ENCODE data around the gene CFAP46.
"Not testable (repeated sequence)": the region's sequence is repeated elsewhere in the genome, so short reads cannot be mapped to it uniquely, and the experiment has no call there.

The CFAP46 gene

DNA sequence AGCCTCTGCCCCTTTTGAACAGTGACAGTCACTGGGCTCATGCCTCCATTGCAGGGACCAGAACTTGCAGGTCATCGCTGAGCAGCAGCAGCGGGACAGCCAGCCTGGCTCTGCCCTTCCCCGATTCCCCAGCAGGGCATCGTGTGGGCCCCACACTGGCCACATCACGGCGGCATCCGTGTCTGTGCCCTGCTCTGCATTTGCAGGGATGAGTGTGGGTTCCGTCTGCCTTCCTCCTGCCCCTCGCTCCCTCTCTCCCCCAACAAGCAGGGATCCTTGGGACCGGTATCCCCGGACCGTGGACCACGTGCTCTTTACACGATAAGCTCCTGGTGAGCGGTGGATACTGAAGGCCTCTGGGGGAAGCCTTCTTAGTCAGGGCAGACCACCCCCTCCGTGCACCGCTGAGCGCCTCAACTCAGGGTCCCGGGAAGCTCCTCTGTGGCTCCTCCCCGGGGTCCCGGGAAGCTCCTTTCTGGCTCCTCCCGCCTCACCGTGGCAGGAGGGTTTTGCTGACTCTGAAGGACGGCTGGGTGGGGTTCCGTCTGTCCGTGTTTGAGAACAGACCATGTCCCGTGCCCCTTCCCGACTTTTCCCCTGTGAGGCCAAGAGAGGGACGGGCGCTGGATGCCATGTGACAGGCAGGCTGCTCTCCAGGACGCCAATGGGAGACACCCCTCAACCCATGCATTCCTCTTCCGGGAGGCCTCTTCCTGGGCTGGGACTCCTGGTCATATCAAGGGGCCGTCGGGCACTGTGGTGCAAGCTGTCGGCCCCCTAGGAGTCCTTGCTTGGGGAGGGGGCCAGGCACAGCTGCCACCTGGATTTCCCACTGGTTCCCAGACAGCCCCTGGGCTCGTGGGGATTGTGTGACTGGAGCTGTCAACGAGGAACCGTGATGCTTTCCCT lies 132.9 kb downstream of the CFAP46 start:
- DNase-seq = no peak

DNA sequence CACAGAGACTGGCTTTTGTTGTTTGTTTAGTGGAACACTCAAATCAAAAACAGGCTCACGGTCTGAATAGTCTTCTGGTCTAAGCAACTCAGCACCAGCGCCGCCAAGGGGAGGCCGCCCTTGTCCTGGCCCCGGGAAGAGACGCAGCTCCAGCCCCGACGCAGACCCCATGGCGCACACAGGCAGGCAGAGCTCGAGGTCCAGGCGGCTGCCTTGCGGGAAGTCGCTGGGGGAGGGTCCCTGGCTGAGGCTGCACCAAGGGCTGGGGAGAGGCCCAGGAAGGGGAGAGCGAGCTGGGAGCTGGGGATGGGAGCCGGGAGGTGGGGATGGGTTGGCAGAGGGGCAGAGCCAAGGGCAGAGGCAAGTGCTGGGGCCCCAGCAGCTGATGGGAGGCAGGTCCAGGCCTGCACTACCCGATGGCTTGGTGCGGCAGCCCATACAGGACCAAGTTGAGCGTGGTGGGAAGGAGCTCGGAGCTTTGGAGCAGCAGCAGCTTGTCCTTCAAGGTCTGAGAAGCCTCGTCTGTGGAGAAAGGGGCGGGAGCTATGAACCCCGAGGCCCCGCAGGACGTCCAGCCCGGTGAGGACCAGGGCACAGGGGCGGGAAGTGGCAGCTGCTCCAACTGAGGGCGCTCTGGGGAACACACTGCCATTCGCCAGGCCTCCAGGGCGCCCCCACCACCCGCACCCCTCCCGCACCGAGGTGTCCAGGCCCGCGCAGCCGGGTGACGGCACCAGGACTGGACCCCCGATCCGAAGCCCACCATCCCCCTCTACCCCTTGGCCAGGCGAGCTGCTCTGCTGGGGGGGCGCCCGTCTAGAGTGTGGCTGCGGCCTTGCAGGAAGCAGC lies 133.8 kb downstream of the CFAP46 start:
- DNase-seq = no peak

DNA sequence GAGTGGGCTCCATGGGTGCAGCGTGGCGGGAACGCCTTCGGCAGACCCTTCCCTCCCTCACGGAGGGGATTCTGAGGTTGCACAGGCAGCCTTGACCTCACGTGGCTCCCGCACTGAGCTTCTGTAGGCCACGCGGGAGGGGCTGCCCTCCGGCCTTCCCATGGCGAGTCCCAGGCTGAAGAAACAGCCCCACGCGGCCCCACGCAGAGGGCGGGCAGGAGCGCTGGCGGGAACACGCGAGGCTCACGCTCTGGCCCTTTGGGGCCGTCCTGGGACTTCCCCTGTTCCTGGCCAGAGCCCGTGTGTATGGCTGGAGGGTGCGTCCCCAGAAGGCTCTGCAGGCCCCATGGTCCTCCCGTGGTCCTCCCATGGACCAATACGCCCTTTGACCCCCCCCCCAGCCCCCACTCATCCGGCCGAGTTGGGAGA lies 134.7 kb downstream of the CFAP46 start:
- no peak for DNase-seq

DNA sequence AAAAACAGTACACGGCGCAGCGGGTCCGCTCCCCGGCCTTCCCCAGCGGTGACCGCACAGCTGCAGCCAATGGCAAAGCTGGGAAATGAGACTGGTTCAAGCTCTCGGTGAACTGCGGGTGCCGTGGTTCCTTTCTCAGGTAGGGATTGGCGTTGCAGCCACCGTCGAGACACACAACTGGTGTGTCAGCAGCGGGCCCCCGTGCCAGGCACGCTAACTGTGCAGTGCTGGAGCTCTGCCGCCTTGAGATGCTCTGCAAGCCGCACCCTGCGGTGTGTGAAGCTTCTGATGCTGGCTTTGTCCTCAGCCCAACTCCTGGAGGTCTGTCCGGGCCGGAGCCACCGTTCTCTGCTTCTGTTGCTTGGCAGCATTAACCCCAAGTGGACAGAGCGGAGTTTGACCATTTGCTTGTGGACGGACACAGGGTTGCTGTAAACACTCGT lies 135.8 kb downstream of the CFAP46 start:
- DNase-seq = no peak

DNA sequence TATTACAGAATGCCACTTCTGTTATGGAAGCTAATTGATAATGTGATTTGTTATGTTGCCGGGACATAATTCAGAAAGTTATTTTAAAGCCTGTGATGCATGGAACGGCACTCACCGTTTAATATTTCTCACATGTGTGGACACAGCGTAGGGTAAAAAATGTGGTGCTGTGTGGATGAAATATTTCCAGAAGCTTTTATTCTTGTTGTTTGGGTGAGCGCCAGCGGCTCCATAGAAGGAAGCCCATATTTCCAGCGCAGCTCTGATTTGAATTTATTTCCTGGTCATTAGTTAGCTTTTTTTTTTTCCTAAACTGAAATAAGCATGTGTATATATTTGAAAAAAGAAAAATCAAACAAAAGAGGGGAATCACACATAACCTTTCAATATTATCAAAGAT lies 136.3 kb downstream of the CFAP46 start:
- no peak for DNase-seq

DNA sequence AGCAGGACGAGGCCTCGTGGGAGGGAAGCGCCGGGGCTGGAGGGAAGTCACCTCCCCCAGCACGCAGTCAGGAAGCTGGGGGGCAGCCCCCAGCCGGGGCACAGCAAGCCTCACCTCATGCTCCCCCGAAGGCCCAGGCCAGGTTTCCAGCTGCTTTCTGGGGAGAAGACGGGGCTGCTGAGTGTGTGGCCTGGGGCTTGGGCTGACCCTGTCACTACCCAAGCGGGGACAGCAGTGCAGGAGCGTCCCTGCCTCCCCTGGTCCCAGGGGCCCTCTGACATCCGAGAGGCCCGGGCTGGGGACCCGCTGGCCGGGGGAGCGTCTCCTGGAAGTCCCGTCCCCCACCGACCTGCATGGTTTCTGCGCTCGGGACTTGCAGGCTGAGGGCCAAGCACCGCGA lies 136.8 kb downstream of the CFAP46 start:
- no peak for DNase-seq

DNA sequence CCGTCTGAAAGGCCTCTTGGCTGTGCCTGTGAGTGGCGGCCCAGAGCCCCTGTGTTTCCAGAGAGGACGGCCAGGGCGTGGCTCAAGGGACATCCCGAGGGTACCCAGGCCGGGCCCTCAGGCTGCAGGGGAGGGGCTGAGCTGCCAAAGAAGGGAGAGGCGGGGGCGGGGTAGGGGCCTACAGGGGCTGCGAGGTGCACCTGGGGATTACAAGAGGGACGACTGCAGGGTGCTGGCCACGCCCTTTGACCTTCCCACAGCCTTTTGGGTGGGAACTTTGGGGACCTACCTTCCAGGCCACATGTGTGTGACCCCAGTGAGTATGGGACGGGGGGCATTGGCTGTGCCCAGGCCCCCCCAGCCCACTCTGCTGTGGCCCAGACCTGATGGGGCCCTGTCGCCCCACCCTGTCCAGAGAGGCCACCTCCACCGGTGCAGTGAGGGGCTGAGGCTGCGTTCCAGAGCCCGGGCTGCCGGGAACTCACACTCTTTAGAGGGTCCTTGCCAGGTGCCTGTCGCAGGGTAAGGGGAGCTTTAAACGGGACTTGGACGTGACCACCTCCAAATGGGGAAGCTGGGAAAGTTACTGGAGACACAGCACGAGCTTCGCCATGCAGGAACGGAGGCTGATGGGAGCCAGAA lies 137.5 kb downstream of the CFAP46 start:
- no peak for DNase-seq

DNA sequence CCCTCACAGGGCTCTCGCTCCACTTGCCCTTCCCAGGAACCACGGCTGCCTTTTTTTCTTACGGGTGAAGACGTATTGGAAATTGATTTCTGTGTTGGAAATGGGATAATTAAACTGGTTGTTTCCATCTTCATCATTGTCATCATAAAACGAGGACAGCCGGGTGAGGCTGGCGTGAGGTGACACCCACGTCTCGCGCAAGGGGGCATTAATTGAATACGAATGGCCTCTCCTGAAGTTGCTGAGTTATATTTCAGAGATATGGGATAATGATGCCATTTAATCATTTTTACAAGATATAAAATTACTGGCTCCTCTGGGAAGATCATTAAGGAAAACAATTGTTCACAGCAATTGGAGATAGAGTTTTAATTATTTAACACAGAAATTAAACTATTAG lies 138.1 kb downstream of the CFAP46 start:
- DNase-seq = no peak

DNA sequence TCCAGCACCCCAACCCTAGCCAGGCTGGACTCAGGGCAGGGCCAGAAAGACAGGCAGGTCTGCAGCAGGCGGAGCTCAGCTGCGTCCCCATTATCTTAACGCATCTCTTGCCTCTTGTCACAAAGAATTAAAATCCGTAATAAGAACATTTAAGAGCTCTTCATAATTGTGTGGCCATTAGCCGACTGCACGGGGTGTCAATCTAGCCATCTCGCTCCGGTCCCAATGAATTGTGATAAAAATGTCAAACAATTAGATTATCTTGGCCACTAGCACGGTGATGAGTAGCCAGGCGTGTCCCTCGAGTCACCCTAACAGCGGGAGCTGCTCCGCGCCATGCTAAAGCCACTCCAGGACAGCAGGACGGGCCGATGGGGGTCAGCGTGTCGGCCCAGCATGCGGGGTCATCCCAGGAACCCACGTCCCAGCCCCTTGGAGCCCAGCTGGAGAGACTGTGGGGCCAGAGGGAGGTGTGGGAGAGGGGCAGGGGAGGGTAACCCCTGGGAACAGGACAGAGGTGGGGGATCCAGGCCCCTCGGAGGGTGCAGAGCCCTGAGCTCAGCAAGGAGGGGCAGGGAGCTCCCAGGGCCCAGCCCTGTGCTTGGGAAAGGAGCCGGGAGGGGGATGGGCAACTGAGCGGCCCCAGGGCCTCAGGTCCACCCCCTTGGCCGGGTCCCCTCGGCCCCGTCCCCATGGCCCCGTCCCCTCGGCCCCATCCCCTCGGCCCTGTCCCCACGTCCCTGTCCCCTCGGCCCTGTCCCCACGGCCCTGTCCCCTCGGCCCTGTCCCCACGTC lies 138.8 kb downstream of the CFAP46 start:
- DNase-seq = no peak

DNA sequence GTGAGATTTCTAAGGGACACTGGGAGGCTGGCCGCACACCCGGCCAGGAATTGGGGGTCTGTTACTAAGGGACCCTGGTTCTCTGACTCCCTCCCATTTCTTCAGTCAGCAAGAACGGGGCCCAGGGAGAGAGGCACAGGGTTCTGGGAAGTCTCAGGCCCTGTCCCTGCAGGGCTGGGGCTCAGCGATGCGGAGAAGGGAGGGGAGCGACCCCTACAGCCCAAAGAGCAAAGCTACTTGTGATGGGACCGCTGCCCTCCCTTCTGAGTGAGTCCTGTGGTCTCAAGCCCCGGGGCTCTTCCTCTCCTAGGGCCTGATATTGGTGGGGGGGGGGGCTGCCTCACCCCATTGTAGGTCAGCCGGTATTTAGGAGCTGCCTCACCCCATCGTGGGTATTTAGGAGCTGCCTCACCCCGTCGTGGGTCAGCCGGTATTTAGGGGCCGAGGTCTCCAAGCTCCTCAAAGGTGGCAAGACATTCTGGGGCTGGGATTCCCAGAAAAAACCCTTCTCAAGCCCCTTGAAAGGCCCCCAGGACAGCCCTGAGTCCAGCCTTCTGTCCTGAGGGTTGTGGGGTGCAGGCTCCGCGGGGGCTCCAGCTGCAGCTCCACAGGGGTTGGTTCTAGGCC lies 139.6 kb downstream of the CFAP46 start:
- no peak for DNase-seq

DNA sequence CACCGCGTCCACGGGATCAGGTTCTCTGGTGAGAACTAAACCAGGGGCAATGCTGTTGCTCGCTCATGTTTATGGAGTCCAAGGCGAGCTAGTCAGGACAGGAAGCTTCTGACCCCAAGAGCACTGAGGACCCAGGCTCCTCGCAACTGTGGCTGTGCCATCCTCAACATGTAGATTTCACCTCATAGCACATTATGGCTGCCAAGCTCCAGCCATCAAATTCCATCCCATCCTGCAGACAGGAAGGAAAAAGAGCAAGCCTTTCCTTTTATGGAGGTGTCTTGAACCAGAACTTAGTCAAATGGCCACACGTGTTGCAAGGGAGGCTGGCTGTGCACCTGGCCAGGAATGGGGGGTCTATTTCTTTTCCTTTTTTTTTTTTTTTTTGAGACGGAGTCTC lies 140.3 kb downstream of the CFAP46 start:
- no peak for DNase-seq

DNA sequence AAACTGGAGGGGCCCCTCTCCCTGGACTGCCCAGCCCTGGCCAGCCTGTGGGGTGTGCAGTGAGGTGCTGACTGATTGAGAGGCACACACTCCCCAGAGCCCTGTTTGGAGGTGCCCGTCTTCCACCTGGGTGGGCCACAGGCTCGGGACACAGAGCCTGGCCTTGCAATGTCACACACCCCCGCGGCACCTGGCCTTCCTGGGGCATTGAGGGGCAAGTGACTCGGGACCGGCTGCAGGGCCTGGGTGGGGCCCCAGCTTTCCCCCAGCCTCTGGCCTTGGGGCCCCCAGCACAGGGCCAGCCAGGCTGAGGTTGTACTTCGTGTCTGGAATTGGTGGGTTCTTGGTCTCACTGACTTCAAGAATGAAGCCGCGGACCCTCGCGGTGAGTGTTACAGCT lies 142.5 kb downstream of the CFAP46 start:
- DNase-seq = no peak

DNA sequence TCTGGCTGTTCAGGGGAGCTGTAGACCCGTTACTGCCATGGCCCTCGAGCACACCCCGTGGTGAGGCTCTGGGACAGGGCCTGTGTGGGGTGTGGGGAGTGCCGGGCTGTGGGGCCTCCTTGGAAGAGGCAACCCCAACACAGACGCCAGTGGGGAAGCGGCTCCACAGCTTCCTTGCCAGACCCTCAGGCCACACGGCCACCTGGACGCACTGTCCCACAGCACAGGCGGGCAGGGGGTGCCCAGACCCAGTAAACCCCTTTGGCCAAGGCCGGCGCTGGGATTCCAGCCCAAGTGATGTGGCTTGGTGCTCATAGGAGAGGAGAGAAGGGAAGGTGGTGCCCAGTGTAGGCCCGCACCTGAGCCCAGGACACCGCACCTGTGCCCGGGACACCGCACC lies 143.5 kb downstream of the CFAP46 start:
- no peak for DNase-seq

DNA sequence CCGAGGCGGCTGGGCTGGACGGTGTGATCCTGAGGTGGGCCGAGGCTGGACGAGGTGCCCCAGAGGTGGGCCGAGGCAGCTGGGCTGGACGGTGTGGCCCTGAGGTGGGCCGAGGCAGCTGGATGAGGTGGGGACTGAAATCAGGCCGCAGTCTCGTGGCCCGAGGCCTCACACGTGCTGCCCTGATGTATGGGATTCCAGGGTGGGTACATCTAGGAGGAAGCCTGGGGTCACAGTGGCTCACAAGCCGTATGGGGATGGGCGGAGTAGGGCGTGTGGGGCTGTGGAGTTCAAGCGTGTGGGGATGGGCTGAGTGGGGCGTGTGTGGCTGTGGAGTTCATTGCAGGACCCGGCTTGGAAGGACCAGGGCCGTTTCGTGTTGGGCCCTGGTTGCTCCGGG lies 144.0 kb downstream of the CFAP46 start:
- DNase-seq = no peak

DNA sequence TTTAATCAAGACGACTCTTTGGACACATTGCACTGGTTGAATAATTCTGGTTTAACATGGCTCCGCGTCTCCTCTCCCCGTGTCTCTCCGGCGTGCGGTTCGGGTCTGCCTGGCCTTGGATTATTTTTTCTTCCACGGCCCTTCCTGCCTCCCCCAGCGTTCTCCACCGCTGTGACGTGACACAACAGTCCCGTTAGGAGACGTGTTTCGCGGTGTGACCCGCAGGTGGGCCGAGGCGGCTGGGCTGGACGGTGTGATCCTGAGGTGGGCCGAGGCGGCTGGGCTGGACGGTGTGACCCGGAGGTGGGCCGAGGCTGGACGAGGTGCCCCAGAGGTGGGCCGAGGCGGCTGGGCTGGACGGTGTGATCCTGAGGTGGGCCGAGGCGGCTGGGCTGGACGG lies 144.4 kb downstream of the CFAP46 start:
- DNase-seq = not testable (repeated sequence)

DNA sequence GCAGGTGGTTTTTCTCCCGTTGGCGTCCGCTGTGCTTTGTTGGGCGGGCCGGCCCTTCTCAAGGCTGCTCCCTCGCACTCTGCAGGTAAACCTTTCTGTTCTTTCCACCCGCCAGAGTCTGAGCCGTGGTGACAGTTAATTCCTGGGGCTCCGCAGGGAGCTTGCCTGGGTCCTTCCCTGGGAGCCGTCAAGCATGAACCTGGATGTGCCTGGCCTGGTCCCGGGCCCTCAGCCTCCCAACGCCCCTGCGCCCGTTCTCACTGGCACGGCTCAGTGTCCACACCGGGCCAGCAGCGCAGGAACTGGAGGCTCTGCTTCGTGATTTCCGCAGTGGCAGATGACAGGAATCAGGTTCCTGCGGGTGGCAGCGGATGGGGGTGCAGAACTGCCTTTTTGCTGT lies 145.5 kb downstream of the CFAP46 start:
- no peak for DNase-seq

DNA sequence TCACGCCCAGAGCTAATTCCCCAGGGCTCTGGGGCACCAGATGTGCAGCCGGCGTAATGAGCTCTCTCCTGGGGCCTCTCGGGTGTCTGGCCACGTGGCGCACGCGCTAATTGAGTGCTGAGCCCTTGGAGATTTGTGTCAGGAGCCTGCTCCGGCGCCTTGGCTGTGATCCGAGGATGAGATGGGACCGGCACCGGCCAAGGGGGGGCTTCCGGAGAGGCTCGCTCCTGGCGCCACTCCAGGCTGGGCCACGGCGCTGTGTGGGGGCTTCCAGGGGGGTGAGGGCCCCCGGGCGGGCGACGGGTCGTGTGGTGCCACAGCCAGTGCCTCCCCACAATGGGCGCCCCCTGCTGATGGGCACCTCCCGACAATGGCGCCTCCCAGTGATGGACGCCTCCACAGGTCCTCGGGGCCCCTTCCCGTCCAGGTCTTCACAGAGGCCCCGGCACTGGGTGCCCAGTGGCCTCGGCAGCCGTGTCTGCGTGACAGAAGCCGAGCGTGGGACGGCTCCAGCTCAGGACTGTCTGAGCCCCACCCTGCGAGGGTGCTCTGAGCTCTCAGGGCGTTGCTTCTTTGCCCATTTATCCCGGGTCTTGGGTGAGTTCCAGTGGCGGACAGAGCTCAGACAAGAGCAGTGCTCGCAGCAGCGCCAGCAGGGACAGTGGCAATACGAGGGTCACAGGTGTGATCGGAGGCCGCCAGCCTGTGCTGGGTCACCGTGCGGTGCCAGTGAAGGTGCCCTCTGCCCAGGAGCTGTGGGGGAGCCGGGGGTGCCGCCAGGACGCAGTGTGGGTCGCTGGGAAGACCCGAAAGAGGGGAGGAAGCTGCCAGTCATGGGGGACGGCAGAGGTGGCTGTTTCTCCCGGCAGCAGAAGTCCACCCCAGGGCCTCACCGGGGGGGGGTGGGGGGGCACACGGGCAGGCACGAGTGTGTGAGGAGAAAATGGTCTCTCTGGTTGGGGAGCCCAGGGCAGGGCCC lies 148.2 kb downstream of the CFAP46 start:
- no peak for DNase-seq

DNA sequence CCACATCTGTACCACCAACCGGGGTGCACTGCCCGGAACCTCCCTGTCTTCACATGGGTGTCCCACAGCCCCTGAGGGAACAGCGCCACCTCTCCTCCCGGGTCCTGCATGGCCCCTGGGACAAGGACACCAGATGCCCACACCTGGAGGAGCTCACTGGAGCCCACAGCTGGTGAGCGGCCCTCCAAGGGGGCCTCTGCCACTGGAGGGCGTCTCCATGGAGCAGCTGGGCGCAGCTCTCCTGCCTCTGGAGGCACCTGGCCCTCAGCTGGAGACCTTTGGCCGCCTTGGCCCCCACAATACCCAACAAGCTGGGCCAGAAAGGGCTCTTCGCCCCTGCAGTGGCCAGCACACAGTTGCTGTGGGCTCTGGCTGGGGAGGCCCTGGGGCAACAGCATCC lies 149.2 kb downstream of the CFAP46 start:
- DNase-seq = no peak

DNA sequence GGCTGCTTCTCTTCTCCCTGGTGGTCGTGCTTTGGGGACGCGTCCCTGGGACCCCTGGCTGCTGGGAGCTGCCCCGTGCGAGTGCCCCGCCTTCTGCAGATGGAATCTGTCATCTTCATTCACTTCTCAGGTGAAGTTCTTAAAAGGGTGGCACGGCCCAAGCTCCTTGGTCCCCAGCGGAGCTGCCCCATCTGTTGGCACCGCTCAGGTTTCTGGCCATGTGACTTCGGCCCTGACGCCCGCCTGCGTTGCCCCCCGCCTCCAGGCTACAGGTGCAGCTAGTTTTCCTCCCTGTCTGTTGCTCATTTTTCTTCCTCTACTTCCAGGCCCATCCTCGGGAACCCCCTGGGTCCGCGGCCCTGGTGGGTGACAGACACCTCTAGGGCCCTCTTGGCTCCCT lies 149.6 kb downstream of the CFAP46 start:
- no peak for DNase-seq

DNA sequence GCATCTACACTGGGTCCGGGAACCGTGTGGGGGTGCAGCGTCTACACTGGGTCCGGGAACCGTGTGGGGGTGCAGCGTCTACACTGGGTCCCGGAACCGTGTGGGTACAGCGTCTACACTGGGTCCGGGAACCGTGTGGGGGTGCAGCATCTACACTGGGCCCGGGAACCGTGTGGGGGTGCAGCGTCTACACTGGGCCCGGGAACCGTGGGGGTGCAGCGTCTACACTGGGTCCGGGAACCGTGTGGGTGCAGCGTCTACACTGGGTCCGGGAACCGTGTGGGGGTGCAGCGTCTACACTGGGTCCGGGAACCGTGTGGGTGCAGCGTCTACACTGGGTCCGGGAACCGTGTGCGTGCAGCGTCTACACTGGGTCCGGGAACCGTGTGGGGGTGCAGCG lies 150.3 kb downstream of the CFAP46 start:
- not testable (repeated sequence) for DNase-seq

Measured in hypothalamus (tissue), 51 donors.